ENCODE results near the gene MRPL41.
"Not testable (repeated sequence)": the region's sequence is repeated elsewhere in the genome, so short reads cannot be mapped to it uniquely, and the experiment has no call there.

The MRPL41 gene

DNA sequence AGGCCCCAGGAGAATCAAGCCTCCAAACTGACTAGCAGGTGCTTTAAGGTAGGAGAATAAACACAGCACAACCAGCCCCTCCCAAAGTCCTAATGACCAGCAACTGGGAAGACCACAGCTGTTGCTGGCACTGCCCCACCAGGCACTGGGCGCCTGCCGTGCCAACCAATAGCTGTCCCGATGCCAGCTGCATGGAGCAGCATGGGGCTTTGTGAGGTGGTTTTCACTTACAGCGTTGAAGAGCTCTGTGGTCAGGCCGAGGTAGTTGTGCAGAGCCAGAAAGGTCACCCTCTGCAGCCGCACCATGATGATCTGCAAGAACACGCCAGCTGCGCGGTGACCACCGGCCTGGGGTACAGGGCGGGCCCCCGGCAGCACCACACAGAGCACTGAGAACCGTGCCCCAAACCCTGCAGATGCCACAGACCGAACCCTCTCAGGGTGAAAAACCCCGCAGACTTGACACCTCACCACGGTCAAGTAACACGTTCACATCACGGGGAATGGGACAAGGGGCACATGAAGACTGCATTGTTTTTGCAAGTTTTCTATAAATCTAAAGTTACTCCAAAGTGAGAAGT, 30.2 kb upstream of the MRPL41 start:
- in situ Hi-C loops (cut with MboI; ENCODE audit: low sequenced_read_pairs): no loop called here

DNA sequence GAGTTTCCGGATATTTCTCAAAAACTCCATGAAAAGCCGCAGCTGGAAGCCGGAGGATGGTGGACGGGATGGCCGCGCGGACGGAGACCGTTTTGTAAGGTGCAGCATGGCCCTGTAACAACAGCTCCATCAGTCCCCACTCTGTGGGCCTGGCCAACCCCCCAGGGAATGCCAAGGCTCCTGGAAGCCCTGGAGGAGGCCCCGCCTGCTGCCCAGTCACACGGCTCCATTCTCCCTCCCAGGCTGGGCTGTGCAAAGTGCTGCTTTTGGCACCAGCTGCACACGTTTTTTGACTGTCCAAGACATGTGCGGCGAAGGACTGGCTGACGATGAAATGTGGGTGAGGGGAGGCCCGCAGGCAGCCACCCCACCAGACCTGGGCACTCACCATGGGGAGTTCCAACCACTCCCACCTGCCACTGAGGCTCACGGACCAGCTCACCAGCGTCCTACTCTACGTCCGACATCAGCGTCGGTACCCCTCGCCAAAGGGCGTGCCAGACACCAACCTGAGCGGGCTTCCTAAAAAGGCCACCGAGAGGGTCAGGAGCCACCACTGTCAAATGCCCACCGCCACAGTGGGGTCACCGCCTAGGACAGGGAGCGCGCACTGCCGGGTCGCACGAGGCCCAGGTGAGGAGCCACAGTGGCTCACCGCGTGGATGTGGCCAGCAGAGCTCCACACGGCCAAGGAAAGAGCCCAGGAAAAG, 28.8 kb upstream of the MRPL41 start:
- in situ Hi-C loops (cut with MboI; ENCODE audit: low sequenced_read_pairs): no loop called here

GRCh38 chr9:137524161-137524980, 27.3 kb upstream of the MRPL41 start:
- in situ Hi-C loops (cut with MboI; ENCODE audit: low sequenced_read_pairs): no loop called here

DNA sequence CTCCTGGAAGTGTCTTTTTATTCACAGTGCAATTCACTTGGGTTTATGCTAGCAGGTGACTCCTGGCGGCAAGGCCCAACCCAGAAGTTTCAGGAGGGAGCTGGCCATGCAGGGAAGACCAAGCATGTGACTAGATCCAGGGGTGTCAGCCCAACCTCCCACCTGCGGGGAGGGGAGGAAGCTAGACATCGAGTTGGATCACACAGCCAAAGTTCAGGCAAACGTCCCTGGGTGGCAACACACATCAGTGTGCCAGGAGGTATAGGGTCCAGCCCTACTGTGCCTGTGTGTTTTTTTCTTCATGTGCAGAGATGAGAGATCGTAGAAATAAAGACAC, 26.7 kb upstream of the MRPL41 start:
- in situ Hi-C loops (cut with MboI; ENCODE audit: low sequenced_read_pairs): no loop called here

DNA sequence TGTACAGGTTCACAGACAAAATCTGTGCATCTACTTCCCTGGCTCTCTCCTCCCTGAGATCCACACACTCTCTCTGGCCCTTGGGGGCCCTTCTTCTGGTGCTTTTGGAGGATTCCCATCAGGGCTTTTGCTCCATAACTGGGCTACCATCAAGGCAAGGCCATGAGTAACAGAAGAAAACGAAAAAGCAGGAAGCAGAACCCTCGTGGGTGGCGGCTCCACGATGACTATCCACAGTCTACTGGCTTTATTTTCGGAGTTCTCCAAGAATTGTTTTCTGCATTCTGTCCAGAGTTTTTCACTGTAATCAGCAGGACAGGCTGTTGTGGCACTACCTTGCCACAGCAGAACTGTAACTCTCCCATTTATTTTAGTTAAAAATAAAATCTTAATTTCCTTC, 21.3 kb upstream of the MRPL41 start:
- in situ Hi-C loops (cut with MboI; ENCODE audit: low sequenced_read_pairs): no loop called here

DNA sequence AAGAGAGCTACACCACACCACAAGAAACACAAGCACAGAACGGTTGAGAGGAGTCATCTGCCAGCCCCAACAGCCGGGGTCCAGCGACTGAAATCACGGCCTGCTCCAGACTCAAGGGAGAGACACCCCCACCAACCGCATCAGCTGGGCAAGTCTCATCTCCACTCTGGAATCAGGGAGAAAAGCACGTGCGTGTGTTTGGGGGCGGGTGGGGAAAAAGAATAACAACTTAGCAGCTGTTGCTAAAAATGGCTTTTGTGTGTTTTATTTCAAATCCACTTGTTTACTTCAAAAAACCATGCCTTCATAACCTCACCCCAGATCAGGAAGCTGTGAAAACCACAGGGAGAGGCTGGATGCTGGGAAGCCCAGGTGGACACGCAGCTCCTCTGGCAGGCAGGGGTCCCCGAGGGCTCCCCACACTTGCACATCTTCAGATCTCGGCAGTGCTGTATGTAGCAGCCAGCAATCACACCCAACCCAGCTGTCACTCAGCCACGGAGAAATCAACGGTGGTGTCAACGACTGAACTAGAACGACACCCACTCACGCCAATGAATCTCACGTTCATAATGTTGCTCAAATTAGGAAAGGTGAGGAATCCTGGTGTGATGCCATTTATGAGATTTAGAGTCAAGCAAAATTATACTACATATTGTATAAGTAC, 20.4 kb upstream of the MRPL41 start:
- in situ Hi-C loops (cut with MboI; ENCODE audit: low sequenced_read_pairs): no loop called here

- in situ Hi-C loops (cut with MboI; ENCODE audit: low sequenced_read_pairs): not testable (repeated sequence)
Observed at GRCh38 chr9:137532891-137533468, 18.7 kb upstream of the MRPL41 start.

GRCh38 chr9:137534256-137535119, 17.2 kb upstream of the MRPL41 start:
- in situ Hi-C loops (cut with MboI; ENCODE audit: low sequenced_read_pairs): no loop called here

- in situ Hi-C loops (cut with MboI; ENCODE audit: low sequenced_read_pairs): no loop called here
Observed at GRCh38 chr9:137535120-137535428, 16.6 kb upstream of the MRPL41 start.

GRCh38 chr9:137536594-137537131, 15.0 kb upstream of the MRPL41 start:
- in situ Hi-C loops (cut with MboI; ENCODE audit: low sequenced_read_pairs): not testable (repeated sequence)

DNA sequence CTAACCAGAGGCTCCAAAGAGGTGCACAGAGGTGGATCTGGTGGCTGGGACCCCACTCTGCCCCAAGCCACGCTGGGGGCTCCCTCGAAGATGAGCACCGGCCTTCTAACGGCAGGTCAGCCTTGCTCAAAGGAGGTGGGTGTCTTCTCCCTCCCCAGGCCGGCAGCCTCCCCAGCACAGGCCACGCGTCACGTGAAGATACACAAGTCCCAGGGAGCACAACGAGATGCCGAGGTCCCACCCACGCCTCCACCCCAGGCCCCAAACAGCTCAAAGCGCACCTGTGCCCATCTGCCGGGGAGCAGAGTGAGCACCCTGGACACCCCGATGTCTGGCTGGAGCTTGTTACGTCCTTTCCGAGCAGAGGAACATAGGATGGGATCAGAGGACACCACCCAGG, 13.6 kb upstream of the MRPL41 start:
- in situ Hi-C loops (cut with MboI; ENCODE audit: low sequenced_read_pairs): no loop called here

- in situ Hi-C loops (cut with MboI; ENCODE audit: low sequenced_read_pairs): no loop called here
Observed at GRCh38 chr9:137540536-137540935, 11.1 kb upstream of the MRPL41 start.

- in situ Hi-C loops (cut with MboI; ENCODE audit: low sequenced_read_pairs): no loop called here
Observed at GRCh38 chr9:137542486-137542885, 9.2 kb upstream of the MRPL41 start.

DNA sequence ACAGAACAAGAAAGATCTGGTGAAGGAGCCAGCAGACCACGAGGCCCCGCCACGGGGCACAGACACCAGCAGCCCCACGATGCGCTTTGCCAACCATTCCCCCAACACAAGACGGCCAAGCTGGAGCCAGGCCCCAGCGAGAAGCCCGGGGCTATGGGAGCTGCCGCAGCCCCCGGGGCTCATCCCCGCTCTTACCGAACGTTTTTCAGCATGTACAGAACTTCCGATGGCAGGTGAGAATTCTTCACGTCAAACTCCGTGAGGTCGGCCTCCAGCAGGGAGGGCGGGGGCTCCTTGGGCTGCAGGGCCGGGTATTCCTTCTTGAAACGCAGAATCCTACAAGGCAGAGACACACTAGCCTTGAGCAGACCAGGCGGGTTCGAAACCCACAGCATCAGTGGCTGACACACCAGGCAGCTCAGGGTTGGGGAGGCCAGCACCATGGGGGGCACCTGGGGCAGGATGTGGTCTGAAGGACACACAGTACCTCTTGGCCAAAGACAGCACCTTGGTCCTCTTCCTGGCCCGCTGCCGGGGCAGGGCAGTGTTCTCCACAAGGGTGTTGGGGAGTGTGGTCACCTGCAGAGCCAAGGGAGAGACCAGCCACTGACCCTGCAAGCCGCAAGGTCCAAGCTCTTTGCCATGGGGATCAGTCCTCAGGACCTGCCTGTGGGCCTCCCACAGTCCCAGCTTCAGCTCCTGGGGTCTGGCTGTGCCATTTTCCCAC, 8.3 kb upstream of the MRPL41 start:
- in situ Hi-C loops (cut with MboI; ENCODE audit: low sequenced_read_pairs): no loop called here

DNA sequence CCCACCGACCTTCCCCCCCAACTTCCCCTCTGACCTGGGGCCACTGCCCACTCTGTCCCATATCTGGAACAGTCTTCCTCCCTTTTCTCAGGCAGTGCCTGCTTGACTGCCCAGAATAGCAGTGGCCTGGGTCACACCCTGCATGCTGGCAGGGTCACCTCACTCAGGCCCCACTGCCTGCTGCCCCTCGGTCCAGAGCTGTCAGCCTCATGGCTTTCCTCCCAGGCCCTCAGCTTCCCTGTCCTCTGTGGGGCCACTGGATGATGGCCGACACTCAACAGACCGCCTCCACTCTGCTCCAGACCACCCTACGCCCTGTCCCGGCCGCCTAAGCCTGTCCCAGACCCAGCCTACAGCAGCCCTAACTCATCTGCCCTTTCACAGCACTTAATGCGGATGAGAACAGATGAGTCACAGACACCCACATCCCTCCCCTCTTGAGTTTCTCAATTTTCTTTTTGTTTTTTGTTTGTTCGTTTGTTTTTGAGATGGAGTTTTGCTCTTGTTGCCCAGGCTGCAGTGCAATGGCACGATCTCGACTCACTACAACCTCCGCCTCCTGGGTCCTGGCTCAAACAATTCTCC, 7.4 kb upstream of the MRPL41 start:
- in situ Hi-C loops (cut with MboI; ENCODE audit: low sequenced_read_pairs): no loop called here

DNA sequence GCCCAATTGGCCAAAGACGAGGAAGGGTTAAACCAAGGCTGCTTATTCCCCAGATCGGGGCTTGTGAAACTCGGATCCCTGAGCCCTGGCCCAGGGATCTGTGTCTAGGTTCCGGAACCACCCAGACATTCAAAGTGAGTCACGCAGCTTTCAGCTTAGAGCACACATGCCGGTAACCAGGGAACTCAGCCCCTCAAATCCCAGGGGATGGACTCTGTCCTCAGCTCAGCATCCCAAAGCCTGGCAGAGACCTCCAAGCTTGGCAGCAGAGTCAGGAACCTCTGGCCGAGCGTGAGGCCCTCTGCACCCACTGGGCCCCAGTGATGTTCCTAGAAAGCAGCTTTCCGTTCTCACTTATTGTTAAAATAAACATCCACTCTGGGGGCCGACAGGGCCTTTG, 6.6 kb upstream of the MRPL41 start:
- in situ Hi-C loops (cut with MboI; ENCODE audit: low sequenced_read_pairs): no loop called here

DNA sequence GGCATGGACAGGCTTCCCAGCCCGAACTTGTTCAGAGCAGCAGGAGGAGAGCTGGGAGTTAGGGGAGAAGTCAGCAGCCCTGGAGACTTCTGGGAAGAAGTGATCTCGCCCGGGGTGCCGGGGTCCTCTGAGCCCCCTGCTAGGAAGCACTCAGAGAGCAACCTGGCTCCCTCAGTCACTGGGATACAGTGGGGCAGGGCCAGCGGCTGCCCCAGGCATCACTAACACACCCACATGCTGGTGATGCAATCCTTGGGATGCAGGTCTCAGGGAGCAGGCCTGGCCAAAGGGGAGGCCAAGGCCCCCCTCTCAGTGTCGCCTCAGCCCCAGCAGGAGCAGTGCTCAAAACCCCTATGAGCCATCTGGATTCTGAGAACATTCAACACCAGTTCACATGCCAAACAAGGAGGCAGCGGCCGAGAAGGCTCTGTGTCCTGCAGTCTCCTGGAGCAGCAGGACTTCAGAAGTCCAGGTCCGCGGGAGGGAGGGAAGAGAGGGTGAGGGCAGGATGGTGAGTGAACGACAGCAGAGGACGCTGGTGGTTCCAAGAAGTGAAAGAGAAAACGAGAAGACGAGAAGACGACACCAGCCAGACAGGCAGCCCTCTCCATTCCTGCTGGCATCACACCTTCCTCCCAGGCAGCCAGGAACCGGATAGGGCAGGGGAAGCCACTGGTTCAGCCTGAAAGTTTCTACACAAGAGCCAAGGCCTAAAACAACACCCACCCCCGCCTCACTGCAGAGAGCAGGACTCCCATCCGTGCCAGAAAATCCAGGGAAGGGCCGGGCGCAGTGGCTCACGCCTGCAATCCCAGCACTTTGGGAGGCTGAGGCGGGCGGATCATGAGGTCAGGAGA, 3.8 kb upstream of the MRPL41 start:
- in situ Hi-C loops (cut with MboI; ENCODE audit: low sequenced_read_pairs): no loop called here

- in situ Hi-C loops (cut with MboI; ENCODE audit: low sequenced_read_pairs): no loop called here
Observed at GRCh38 chr9:137550231-137550621, 1.5 kb upstream of the MRPL41 start, which contains the start of gene PNPLA7. PNPLA7 (minus strand) TSS chr9:137550402; CDS start chr9:137550197, 205 bp downstream.
